BE2C (cell line): ENCODE data around the gene SPAG16.

ENCODE experiments used
- DNase-seq: peaks from one replicate; pipeline ENCODE4 v3.0.0-alpha.2; 2020
- H3K27me3 ChIP-seq: fragments of 250-450 bp; sonication (Bioruptor Pico); 2 replicates; pipeline ENCODE4 v1.5.1; 2020; ENCODE audit warnings: mild to moderate bottlenecking
- H3K36me3 ChIP-seq: fragments of 250-450 bp; sonication (Bioruptor Pico); 2 replicates; pipeline ENCODE4 v1.5.1; 2020; ENCODE audit warnings: mild to moderate bottlenecking
- H3K4me1 ChIP-seq: fragments of 250-450 bp; sonication (Bioruptor Pico); 2 replicates; pipeline ENCODE4 v1.5.1; 2020
- H3K4me3 ChIP-seq: 2 replicates; pipeline ENCODE4 v1.5.1; 2011; ENCODE audit warnings: low read depth, low read length
- H3K9me3 ChIP-seq: fragments of 250-450 bp; sonication (Bioruptor Pico); 2 replicates; pipeline ENCODE4 v1.5.1; 2020
- TF ChIP-seq, protein P1 (sequence below): IDR thresholded peaks from 2 replicates; pipeline ENCODE4 v1.5.1; 2012; ENCODE audit warnings: mild to moderate bottlenecking, low read depth, low read length

SPAG16 gene

DNA sequence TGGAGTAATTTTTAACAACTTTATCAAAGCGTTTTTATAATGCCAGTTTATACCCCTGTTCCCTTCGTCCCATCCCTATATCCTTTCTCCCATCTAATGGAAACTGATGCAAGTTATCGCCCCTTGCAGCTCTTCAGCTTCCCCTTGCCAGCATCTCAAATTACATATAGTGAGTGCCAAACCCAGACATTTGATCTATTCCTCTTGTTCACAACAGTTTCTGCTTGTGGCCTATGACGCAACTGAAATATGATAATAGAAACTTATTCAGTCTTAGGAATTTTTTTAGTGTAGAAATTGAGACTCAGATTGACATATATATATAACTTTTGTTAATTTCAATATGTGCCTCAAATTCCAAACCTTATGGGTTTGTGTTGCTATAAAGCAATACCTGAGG lies 564.4 kb downstream of the SPAG16 start:
- DNase-seq: no peak
- H3K4me1 ChIP-seq: no peaks in the 10 kb centered on the region
- TF ChIP-seq, protein P1, sequence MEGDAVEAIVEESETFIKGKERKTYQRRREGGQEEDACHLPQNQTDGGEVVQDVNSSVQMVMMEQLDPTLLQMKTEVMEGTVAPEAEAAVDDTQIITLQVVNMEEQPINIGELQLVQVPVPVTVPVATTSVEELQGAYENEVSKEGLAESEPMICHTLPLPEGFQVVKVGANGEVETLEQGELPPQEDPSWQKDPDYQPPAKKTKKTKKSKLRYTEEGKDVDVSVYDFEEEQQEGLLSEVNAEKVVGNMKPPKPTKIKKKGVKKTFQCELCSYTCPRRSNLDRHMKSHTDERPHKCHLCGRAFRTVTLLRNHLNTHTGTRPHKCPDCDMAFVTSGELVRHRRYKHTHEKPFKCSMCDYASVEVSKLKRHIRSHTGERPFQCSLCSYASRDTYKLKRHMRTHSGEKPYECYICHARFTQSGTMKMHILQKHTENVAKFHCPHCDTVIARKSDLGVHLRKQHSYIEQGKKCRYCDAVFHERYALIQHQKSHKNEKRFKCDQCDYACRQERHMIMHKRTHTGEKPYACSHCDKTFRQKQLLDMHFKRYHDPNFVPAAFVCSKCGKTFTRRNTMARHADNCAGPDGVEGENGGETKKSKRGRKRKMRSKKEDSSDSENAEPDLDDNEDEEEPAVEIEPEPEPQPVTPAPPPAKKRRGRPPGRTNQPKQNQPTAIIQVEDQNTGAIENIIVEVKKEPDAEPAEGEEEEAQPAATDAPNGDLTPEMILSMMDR: no peak
- H3K9me3 ChIP-seq: no peaks in the 10 kb centered on the region
- no peaks in the 10 kb centered on the region for H3K36me3 ChIP-seq
- no peaks in the 10 kb centered on the region for H3K27me3 ChIP-seq
- no peak overlapping the region for H3K4me3 ChIP-seq

DNA sequence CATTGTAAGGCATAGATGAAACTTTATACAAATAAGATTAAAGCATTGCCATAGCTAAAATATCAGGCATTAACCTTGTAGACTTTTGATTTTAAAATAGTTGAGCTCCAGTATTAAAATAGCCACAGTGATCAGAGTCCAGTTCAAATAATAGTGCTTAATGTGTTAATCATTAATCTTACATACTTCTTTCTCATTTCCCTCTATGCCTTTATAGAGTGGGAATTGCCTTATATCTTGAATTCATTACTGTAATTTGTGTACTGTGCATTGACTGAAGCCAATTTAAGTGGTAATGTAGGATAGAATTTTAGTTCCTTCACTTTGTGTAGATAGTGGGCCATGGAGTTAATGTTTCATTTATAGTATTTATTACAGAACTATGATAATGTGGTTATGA lies 577.4 kb downstream of the SPAG16 start:
- Histone ChIP-seq H3K36me3 (no peaks in the 10 kb centered on the region), H3K4me1 (no peaks in the 10 kb centered on the region; the same call in 1 of the 2 replicates), H3K9me3 (no peaks in the 10 kb centered on the region), H3K4me3 (no peak overlapping the region), H3K27me3 (no peaks in the 10 kb centered on the region)
- no peak for DNase-seq
- TF ChIP-seq, protein P1: no peak

DNA sequence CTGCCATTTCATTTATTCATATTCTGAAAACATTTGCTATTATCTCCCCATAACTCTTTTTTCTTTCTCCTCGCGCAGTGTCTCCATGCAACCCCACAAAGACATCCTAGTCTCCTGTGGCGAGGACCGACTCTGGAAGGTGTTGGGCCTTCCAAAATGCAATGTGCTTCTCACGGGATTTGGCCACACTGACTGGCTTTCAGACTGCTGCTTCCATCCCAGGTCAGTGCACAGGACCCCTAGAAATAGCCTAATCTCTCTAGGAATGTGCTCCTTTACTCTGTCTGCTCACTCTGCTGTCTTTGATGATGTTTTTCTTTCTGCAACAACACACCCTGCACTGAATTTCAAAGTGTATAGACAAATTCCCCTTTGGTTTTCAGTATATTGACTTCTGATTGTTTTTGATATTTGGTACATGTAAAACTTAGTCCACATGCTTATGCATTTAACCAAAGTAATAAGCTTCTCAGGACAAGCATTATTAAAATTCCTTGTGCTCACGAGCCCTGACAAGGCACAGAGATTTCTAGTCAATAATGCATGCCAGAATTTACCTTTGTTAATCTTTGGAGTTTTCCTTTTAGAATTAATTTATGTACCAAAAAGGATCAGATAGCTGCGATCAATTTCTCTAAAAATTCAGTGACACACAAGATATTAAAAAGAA lies 578.3 kb downstream of the SPAG16 start:
- no peaks in the 10 kb centered on the region; the same call in 1 of the 2 replicates for H3K4me1 ChIP-seq
- H3K27me3 ChIP-seq: no peaks in the 10 kb centered on the region
- no peak for DNase-seq
- H3K4me3 ChIP-seq: no peak overlapping the region
- H3K36me3 ChIP-seq: no peaks in the 10 kb centered on the region
- no peaks in the 10 kb centered on the region for H3K9me3 ChIP-seq
- TF ChIP-seq, protein P1: no peak

DNA sequence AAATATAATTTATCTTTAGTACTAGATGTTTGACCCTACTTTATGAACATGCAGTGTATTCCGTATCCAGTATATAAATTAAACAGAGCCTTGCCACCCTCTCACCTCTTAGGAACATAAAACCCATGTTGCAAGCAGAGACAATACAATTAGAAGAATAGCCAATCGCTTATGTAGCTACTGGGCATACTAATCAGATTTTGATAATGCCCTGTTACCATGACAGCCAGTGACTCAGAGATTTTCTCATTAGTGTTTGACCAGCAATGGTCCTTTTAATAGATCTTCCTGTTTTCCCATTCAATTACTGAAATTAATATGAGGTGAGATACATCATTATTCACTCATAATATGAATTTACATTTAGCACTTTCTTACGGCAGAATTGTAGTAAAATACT lies 579.3 kb downstream of the SPAG16 start:
- H3K9me3 ChIP-seq: no peaks in the 10 kb centered on the region
- no peaks in the 10 kb centered on the region for H3K27me3 ChIP-seq
- no peaks in the 10 kb centered on the region for H3K36me3 ChIP-seq
- no peak for DNase-seq
- no peak overlapping the region for H3K4me3 ChIP-seq
- TF ChIP-seq, protein P1: no peak
- no peaks in the 10 kb centered on the region; the same call in 1 of the 2 replicates for H3K4me1 ChIP-seq

DNA sequence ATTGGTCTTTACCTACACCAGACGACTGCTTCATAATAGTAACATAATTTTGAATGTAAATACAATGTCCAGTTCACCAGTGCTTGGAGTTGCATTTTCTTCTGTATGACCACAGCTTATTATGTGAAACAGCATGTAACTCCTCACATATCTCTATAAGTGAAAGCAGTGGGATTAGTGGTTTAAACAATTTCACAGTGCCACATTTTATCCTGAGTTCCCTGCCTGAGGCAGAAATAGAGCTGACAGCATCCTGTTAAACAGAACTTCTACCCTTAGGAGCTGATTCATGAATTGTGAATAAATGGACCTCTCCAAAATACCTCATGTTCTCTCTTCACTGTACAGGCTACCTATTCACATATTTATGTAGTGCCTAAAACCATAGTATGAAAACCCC lies 584.3 kb downstream of the SPAG16 start:
- TF ChIP-seq, protein P1: no peak
- Histone ChIP-seq H3K9me3 (no peaks in the 10 kb centered on the region), H3K4me1 (no peaks in the 10 kb centered on the region; the same call in 1 of the 2 replicates), H3K27me3 (no peaks in the 10 kb centered on the region), H3K36me3 (no peaks in the 10 kb centered on the region), H3K4me3 (no peak overlapping the region)
- no peak for DNase-seq

DNA sequence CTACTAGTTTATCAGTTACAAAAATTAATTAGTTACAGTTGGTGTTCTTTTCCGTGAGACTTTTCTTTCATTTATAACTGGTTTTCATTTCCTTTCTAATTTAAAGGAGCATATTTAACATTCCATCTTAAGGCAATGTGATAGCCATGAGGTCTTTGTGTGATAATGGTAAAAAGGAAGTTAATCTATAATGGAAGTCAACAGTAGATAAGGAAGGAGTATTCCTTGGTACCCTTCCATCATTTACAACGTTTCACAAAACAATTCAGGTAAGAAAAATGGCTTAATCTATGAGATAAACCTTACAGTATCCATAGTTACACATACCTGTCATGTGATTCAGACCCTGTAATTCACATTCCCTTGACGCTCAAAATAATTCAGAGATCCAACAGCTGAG lies 601.2 kb downstream of the SPAG16 start:
- TF ChIP-seq, protein P1: no peak
- Histone ChIP-seq H3K4me1 (no peaks in the 10 kb centered on the region), H3K27me3 (no peaks in the 10 kb centered on the region), H3K4me3 (no peak overlapping the region), H3K36me3 (no peaks in the 10 kb centered on the region), H3K9me3 (no peaks in the 10 kb centered on the region)
- DNase-seq: no peak
